Glomerular endothelial cell (primary cell): ENCODE results near the gene TCAF1. TPM values are rescaled to one million over a fixed set of nuclear protein-coding genes. Genes with fewer than 3 reads are reported as not detected.
"Not testable (repeated sequence)": the region's sequence is repeated elsewhere in the genome, so short reads cannot be mapped to it uniquely, and the experiment has no call there.

Experiments
- DNase-seq: peaks from one replicate; pipeline ENCODE4 v3.0.0-alpha.2; 2011; ENCODE audit warnings: low read depth, low spot score; ENCODE audit errors: extremely low read depth
- total RNA-seq: library from RNA; depleted of rRNA; stranded (reverse); fragments of >200 nt; gene quantifications from 2 replicates; pipeline ENCODE4 v1.2.3, GENCODE V29; 2015

Gene TCAF1
- total RNA-seq, 1 donor from 2014 or later: 63.1 TPM

DNA sequence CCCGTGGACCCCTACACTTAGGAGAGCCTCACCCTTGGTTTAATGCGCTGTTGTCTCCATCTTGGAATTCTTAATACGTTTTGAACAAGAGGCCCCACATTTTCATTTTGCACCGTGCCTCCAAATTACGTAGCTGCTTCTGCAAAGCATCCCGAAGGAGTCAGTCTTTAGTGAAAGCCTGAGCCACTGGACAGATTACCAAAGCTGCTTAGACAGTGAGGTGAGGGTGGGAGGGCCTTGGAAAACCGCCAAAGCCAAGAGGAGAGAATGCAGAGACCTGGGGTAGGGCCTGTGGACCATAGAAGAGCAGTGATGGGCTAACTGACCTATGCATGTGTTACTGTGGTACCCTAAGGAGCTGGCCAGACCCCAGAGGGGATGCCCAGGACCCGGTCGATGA, 4.2 kb upstream of the TCAF1 start:
- DNase-seq: no peak

DNA sequence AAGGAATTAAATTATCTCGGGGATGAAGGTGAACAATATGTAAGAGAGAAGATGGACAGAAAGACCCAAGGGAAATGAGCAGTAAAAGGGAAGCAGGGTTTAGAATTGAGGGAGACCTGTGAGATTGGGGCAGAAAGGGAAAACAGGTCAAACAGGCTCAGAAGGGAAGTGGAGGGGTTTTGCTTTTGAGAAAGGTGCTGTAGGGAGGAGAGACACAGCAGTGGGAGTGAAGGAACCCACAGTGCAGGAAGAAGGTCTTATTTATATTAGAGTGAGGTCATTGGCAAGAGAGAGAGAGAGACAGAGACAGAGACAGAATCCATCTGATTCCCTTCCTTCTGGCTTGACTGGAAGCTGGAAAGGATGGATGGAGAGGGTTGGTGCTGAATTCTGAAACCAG, 3.5 kb upstream of the TCAF1 start:
- no peak for DNase-seq

DNA sequence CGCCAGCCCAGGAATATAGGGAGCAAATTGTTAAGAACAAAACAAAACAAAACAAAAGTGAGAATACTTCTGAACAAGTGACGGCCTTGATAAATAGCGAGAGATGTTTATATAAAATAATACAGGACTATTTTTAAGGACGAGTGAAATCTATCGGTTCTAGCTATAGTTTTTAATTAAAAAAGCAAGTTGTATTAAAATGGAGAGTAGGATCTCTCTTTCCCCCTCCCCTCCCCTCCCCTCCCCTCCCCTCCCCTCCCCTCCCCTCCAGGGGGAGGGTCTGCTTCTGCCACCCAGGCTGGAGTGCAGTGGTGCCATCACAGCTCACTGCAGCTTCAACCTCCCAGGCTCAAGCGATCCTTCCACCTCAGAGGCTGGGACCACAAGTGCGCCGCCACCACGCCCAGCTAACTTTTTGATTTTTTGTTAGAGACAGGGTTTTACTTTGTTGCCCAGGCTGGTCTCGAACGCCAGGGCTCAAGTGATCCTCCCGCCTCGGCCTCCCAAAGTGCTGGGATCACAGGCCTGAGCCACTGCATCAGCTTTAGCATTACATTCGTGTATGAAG, 440 bp upstream of the TCAF1 start:
- DNase-seq: no peak

DNA sequence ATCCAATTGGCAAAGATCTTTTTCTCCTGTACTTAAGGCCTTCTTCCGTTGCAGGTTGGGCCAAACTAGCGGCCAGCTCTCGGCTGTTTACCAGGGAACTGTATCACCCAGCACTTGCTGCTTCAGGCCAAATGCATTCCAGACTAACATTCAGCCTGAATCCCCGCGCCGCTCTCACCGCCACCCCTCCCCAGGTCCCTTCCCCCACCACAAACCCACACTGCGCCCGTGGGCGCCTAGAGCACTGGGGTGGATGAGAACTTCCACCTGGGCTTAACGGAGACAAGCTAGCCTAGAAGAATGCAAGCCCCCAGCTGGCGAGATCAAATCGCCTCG, 676 bp downstream of the TCAF1 start:
- no peak for DNase-seq

DNA sequence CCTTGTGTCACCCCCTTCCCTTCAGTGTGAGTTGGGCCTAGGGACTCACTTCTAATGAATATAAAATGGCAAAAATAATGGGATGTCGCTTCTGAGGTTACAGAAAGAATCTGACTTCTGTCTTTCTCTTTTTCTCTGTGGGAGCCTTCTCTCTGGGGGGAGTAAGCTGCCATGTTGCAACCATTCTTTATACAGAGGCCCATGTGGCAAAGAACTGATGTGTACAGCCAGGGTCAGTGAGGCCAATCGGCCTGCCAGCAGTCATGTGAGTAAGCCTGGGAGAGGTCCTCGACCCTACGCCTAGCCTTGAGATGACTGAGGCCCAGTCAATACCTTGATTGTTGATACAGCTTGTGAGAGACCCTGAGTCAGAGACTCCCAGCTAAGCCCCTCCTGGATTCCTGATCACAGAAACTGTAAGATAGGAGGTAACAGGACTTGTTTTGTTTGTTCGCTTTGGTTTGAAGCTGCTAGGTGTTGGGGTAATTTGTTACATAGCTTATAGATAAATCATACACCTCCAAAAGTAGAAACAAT, 1.7 kb downstream of the TCAF1 start:
- no peak for DNase-seq

DNA sequence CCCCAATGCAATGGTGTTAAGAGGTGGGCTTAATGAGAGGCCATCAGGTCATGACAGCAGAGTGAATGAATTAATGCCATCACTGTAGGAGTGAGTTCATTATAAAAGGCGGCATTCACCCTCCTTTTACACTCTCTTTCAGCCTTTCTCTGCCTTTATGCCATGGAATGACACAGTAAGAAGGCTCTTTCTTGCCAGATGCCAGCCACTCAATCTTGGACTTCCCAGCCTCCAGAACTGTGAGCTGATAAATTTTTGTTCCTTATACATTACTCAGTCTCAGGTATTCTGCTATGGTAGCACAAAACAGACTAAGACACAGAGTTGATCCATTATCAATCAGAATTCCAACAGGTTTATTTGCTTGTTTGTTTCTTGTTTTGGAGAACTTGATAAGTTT, 3.2 kb downstream of the TCAF1 start:
- DNase-seq: no peak

DNA sequence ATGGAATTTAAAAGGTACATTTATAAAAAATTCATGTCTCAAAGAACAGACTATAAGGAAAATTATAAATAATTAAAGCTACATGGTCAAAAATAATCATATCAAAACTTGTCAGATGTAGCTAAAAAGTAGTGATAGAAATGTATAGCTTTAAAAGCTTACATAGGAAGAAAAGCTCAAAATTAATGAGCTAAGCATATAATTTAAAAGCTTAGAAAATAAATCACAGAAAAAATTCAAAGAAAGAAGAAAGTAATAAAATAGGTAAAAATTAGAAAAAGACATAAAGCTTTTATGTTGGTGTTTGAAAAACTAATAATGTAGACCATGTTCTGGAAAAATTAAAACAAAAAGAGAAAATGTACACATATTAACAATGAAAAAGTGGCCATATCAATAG, 5.3 kb downstream of the TCAF1 start:
- DNase-seq: no peak

DNA sequence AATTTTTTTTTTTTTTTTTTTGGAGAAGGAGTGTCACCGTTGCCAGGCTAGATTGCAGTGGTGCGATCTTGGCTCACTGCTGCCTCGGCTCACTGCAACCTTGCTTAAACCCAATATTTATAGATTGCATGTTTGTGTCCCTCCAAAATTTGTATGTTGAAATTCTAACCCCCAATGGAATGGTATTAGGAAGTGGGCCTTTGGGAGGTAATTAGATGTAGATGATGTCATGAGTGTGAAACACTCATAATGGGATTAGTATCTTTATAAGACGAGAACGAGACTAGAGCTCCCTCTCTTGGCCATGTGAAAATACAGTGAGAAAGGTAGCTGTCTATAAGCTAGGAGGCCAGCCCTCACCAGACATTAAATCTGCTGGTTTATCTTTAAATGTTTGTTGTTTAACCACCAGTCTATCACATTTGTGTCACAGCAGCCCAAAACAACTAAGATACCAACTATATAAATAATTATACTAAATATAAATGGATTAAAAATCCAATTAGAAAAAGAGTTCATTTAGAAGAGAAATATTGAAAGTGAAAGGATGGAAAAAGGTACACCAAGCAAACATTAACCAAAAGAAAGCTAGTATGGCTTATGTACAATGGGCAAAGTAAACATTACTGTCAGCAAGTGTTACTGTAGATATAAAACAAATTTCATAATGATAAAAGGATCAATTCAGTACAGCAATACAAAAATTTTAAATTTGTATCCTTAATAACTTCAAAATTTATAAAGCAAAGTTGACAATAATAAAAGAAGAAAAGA, 9.3 kb downstream of the TCAF1 start:
- DNase-seq: no peak

DNA sequence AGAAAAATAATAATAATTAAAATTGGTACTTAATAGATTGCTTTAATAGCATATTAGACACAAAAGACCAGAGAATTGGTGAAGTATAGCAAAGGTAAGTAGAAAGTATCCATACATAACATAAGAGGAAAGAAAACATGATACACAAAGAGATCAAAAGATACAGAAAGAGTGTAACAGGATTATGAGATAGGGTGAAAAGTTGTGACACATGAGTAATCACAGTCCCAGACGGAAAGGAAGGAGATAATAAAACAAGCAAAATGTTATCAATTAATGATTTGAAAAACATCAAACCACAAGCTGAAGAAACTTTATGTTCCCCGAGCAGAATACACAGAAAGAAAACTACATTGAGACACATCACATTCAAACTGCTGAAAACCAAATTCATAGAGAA, 10.5 kb downstream of the TCAF1 start:
- DNase-seq: no peak

DNA sequence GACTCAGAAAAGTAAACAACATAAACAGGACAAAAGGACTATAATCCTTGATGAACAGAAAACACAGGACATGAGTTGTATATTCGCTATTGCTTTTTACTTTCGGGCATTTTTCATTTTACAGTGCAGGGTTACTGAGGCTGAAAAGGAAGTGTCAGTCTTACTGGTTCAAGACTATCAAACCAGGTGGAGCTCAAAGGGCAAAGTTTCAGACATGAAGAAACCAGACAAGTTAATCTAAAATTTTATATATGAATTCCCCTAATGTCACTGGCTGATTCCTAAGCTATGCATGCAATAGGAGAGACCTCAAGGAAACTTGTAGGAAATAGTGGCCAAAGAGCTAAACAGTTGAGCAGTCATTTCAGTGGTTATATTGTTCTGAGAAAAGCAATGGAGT, 11.4 kb downstream of the TCAF1 start:
- no peak for DNase-seq

DNA sequence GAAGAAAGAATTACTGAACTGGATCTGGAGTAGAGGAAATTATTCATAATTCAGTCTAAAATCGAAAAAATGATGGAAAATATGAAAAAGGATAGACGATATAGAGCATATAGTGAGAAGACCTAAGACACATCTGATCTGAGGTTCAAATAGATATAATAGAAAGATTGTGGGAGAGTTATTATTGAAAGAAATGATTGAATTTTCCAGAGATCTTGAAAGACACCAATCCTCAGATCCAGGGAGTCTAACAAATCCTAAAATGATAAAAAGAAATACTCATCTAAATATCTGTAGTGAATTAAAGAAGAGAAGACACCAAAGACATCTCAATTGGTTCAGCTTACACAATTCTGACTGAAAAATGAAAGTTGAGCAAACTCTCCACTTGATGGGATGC, 12.9 kb downstream of the TCAF1 start:
- no peak for DNase-seq

DNA sequence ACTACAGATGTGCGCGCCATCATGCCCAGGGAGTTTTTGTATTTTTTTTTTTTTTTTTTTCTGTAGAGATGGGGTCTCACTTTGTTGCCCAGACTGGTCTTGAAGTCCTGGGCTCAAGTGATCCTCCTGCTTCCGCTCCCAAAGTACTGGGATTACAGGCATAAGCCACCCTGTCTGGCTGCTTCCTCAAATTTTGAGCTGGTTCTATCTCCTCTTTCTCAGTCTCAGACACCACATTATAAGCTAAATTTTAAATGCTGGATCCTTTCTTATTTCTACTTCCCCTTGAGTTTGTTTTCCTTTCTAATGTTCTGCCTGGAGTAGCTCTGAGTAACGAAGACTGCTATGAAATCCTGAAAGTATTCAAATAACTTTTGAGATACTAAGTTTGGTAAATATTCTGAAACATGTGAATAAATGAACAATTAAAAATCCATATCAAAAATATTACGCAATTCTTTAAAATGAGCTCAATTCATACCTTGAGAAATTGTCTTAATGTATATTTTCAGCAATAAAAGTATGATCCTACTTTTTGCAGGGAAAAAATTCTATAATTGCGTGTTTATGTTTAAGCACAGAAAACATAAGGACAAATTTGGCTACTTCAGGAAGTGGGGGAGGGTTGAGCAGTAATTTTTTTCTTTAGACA, 15.0 kb downstream of the TCAF1 start:
- DNase-seq: no peak

DNA sequence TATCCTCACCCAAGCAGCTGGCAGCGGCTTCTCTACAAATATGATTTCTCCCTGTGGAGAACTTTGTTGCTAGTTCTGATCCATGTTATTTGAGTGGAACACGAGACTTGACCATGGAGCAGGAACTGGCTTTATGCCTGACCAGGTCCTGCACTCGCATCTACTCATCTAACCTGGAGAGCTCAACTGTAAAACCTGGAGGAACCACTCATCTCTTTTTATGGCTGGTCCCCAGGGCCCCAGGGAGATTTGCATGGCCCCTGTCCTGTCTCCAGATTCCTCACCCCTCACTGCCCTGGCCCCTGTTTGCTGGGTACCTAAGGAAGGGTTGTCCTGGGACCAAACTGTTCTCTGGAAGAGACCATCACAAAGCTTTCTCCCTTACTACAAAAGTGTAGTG, 16.0 kb downstream of the TCAF1 start:
- no peak for DNase-seq

DNA sequence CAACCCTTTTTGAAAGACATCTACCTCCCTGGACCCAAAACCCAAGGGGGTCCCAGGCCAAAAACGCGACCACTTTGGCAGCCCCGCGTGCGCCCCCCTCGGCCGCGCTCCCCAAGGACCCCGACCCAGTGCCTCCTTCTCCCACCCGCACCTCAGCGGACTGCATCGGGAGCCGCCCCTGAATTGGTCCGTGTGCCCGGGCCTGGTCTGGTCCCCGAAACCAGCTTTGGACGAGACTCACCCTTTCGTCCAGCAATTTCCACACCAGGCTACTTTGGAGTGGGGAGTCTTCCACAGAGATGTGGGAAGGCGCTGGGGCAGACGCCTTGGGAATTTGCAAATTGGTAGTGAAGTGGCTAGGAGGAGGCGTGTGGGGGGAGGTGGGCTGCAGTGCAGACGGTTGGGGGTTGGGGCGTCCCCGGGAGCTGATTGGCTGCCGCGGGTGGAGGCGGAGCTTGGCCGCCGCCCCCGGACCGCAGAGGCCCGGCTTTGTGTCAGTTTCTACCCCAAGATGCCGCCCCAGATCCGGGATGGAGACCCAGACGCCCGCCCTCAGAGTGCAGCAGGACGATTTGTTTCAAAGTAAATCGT, 16.9 kb downstream of the TCAF1 start:
- no peak for DNase-seq

DNA sequence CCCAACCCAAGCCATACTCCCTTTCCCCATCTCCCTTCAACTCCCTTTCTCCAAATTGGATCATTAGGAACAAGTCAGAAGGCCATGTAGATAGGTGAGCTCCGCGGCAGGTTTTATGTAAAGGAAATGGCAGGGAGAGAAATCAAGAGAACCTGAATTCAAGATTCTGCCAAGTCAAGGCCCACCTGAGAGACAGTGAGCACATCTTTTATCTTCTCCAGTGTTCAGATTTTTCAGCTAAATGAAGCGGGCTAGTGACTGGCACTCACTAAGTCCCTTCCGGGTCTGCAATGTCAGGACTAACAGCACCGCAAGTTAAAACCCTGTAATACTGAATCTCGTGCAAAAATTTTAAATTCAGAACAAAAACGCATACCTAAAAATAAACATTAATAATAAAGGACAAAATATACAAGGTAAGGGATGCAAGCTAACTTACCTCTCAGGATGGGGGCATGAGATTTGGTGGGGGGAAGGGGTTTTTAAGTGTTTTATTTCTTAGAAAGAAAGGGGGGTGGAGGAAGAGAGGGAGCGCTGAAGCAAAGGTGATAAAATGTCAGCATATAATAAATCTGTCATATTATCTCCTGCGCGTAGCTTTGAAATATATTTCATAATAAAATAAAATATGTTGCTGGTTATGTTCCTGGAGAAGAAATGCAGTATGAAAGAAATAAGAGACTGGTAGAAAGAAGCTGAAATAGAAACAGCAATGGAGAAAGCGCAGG, 17.6 kb downstream of the TCAF1 start:
- no peak for DNase-seq

DNA sequence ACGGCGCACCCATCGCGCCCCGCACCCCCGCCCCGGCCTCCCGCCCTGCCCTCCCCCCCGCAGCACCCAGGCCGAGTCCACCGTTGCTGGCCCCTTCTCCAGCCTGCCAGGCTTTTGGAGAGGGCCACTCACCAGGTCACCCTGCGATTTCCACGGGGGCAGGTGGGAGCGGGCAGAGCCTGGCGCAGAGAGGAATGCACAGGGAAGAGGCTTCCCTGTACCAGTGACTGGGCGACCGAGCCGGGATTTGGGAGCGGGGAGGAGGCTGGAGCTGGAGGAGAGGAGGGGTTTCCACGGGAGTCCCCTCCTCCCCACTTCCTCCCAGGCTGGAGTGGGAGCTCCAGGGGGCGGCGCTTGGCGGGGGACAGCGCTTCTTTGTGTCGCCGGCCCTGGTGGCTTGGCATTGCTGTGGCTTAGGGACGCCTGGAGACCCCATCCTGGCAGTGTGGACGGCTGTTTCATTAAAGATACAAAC, 19.3 kb downstream of the TCAF1 start:
- DNase-seq: no peak

DNA sequence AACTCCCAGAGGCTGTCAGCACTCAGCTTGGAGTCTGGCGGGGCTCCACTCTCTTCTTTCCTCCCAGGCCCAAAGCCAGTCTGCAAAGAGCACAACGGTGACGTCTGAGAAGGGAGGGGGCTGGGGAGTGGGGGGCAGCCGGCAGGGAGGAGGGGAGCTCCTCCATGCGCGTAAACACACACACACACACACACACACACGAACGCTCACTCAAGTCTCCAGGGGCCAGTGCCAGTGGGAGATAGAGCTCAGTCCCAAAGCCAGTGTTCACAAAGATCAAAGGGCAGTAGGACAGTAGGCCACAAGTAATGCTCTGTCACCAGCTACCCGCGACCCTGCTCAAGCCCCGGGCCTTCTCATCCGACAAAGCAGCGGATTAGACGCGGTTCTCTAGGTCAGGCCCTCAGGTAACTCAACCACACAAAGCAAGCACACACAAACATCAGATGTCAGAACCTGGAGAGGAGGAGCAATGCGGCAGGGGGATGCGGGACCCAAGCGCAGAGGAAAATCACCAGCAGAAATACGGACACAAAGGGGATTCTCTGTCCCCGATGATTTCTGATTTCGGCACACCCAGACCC, 19.9 kb downstream of the TCAF1 start:
- no peak for DNase-seq

DNA sequence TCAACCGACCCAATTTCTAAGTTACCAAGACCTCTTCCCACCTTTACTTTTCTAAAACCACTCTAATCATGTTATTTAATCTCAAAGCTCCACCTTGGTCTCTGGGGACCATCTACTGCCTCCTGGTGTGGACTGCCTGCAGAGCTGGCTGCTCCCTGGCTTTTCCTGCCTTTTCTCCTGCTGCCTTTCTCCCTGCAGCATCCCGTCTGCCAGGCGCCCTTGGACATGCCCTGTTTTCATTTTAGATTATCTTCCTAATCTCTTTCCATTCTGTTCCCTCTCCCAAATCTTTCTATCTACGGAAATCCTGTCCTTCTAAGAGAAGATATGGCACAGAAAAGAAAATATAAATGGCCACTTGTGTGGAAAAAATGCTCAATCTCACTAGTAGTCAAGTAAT, 23.1 kb downstream of the TCAF1 start:
- DNase-seq: no peak

DNA sequence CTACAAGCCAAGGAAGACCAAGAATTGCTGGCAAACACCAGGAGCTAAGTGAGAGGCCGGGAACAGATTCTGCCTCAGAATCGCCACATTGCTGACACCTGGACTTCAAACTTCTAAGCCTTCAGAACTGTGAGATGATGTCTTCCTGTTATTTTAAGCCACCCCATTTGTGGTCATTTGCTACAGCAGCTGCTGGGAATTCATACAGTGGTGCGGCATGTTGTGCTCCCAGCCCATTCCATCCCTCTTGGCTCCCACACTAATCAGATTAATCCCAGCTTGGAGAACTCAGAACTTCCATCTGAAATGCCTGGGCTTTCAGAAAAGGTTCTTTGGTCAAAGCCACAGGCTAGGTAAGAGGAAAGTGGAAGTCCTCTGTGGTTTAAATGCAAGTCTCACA, 24.9 kb downstream of the TCAF1 start:
- no peak for DNase-seq

DNA sequence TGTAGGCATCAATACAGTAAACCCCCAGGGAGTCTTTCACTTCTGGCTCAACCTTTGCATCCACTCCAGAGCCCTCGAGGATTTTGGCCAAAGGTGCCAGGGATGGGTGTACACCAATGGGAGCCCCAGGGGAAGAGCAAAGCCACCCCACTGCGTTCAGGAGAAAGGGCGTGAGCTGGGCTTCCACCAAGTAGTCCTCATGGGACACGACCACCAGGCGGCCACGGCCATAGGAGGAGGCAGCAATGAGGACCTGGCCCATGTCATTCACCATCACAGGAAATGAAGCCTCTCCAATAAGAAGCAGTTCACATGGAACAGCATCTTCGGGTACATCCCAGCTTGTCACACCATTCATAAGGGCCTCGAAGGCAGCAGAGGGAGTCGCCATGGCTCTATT, 25.8 kb downstream of the TCAF1 start:
- DNase-seq: no peak

DNA sequence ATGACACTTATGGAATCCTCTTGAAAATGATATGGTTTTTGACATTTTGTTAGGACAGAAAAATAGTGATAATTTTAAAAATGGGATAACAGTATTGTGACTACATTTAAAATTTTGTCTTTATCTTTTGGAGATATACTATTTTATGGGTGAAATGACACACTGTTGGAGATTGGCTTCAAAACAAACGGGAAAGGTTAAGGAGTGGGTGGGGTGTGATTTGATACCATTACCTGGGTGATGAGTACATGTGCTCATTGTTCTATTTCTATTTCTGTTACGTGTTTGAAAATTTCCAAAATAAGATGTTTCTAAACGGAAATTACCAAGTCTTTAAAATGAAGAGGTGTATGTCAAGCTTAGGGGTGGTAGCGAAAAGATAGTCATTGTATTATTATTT, 28.7 kb downstream of the TCAF1 start:
- not testable (repeated sequence) for DNase-seq
